T-helper 17 cell (primary cell): ENCODE results near the gene SETBP1. TPM values are rescaled to one million over a fixed set of nuclear protein-coding genes. Genes with fewer than 3 reads are reported as not detected.

Experiments used
- ATAC-seq: fragments of 150-1000 bp; cut with Tn5 transposase; 2 replicates; pipeline ENCODE4 v1.10.0; 2021; ENCODE audit warnings: mild to moderate bottlenecking, moderate library complexity
- DNase-seq, 3 donors: peaks; one replicate each; pipeline versions ENCODE4 v3.0.0 to v3.0.0-alpha.2; 2020 to 2021
- H3K9me3 ChIP-seq: one replicate; pipeline ENCODE4 v1.7.0; 2013; ENCODE audit warnings: low read length, mild to moderate bottlenecking; ENCODE audit not compliant: control insufficient read depth, poor library complexity, severe bottlenecking
- H3K27ac Mint-ChIP-seq: one replicate; pipeline ENCODE4 v1.8.0; 2022; ENCODE audit warnings: mild to moderate bottlenecking, moderate library complexity, mixed read lengths
- H3K27me3 Mint-ChIP-seq: one replicate; pipeline ENCODE4 v1.8.0; 2022; ENCODE audit warnings: mixed read lengths
- H3K36me3 Mint-ChIP-seq: one replicate; pipeline ENCODE4 v1.8.0; 2022; ENCODE audit warnings: low read depth, mixed read lengths
- H3K4me1 Mint-ChIP-seq: one replicate; pipeline ENCODE4 v1.8.0; 2022; ENCODE audit warnings: mild to moderate bottlenecking, mixed read lengths
- H3K4me3 Mint-ChIP-seq: one replicate; pipeline ENCODE4 v1.8.0; 2022; ENCODE audit warnings: mild to moderate bottlenecking, moderate library complexity, mixed read lengths
- total RNA-seq, 4 donors: library from RNA in 2 of 4; stranded (reverse) in 2 of 4; gene quantifications; one replicate each; pipeline ENCODE4 v1.2.3 and lab custom pipeline; 2022 to 2026

SETBP1 gene
- total RNA-seq, 2 donors from 2014 or later: 0.83 to 3.6 TPM

GRCh38 chr18:45014047-45014501 lies 333.4 kb downstream of the SETBP1 start:
- no peaks in the 10 kb centered on the region for H3K9me3 ChIP-seq
- Mint-ChIP-seq H3K4me1 (peaks cover 4% of the 10 kb centered on the region), H3K27ac (no peak overlapping the region), H3K27me3 (peaks cover 25% of the 10 kb centered on the region), H3K36me3 (no peaks in the 10 kb centered on the region), H3K4me3 (no peak overlapping the region)
- no peak for ATAC-seq
- no peak for DNase-seq

GRCh38 chr18:45015788-45016128 lies 335.1 kb downstream of the SETBP1 start:
- H3K9me3 ChIP-seq: no peaks in the 10 kb centered on the region
- Mint-ChIP-seq H3K27ac (no peak overlapping the region), H3K36me3 (no peaks in the 10 kb centered on the region), H3K4me1 (peaks cover 2% of the 10 kb centered on the region), H3K27me3 (peaks cover 30% of the 10 kb centered on the region), H3K4me3 (no peak overlapping the region)
- DNase-seq: no peak
- no peak for ATAC-seq

- no peak overlapping the region for H3K27ac Mint-ChIP-seq
- H3K4me1 Mint-ChIP-seq: no peaks in the 10 kb centered on the region
Measured at GRCh38 chr18:45019469-45019868, 338.8 kb downstream of the SETBP1 start.

GRCh38 chr18:45023519-45023918 lies 342.8 kb downstream of the SETBP1 start:
- DNase-seq: no peak
- H3K9me3 ChIP-seq: no peaks in the 10 kb centered on the region
- Mint-ChIP-seq H3K4me3 (no peak overlapping the region), H3K27me3 (peaks cover 22% of the 10 kb centered on the region), H3K4me1 (no peaks in the 10 kb centered on the region), H3K36me3 (no peaks in the 10 kb centered on the region), H3K27ac (no peak overlapping the region)
- ATAC-seq: no peak

More at GRCh38 chr18:45019469-45019868, 338.8 kb downstream of the SETBP1 start:
- ATAC-seq (no peak), DNase-seq (no peak)
- H3K9me3 ChIP-seq: no peaks in the 10 kb centered on the region
- Mint-ChIP-seq H3K27me3 (peaks cover 22% of the 10 kb centered on the region), H3K36me3 (no peaks in the 10 kb centered on the region), H3K4me3 (no peak overlapping the region)

- Mint-ChIP-seq H3K27me3 (peaks cover 19% of the 10 kb centered on the region), H3K36me3 (no peaks in the 10 kb centered on the region), H3K27ac (no peak overlapping the region), H3K4me1 (no peaks in the 10 kb centered on the region), H3K4me3 (no peak overlapping the region)
- no peaks in the 10 kb centered on the region for H3K9me3 ChIP-seq
- ATAC-seq (no peak), DNase-seq (no peak)
Measured at GRCh38 chr18:45024357-45025088, 343.8 kb downstream of the SETBP1 start.

GRCh38 chr18:45025089-45025450 lies 344.4 kb downstream of the SETBP1 start:
- ATAC-seq (no peak), DNase-seq (no peak)
- Mint-ChIP-seq H3K27ac (no peak overlapping the region), H3K36me3 (no peaks in the 10 kb centered on the region), H3K4me3 (no peak overlapping the region), H3K27me3 (peaks cover 19% of the 10 kb centered on the region), H3K4me1 (no peaks in the 10 kb centered on the region)
- no peaks in the 10 kb centered on the region for H3K9me3 ChIP-seq

- no peak for ATAC-seq
- Mint-ChIP-seq H3K4me3 (no peak overlapping the region), H3K27me3 (peaks cover 14% of the 10 kb centered on the region), H3K27ac (no peak overlapping the region), H3K36me3 (no peaks in the 10 kb centered on the region), H3K4me1 (no peaks in the 10 kb centered on the region)
- H3K9me3 ChIP-seq: no peaks in the 10 kb centered on the region
- no peak for DNase-seq
Measured at GRCh38 chr18:45026162-45026561, 345.5 kb downstream of the SETBP1 start.

- H3K27ac Mint-ChIP-seq: no peak overlapping the region
Measured at GRCh38 chr18:45034179-45034578, 353.5 kb downstream of the SETBP1 start.

GRCh38 chr18:45037618-45038017 lies 356.9 kb downstream of the SETBP1 start:
- ATAC-seq (no peak), DNase-seq (no peak)
- no peaks in the 10 kb centered on the region for H3K4me1 Mint-ChIP-seq
- H3K36me3 Mint-ChIP-seq: no peaks in the 10 kb centered on the region
- H3K27ac Mint-ChIP-seq: no peak overlapping the region
- peaks cover 10% of the 10 kb centered on the region for H3K27me3 Mint-ChIP-seq
- H3K9me3 ChIP-seq: no peaks in the 10 kb centered on the region
- no peak overlapping the region for H3K4me3 Mint-ChIP-seq

More at GRCh38 chr18:45034179-45034578, 353.5 kb downstream of the SETBP1 start:
- H3K4me1 Mint-ChIP-seq: no peaks in the 10 kb centered on the region
- ATAC-seq: no peak
- H3K9me3 ChIP-seq: no peaks in the 10 kb centered on the region
- H3K36me3 Mint-ChIP-seq: no peaks in the 10 kb centered on the region
- no peak overlapping the region for H3K4me3 Mint-ChIP-seq
- DNase-seq: no peak
- H3K27me3 Mint-ChIP-seq: peaks cover 7% of the 10 kb centered on the region

GRCh38 chr18:45039376-45039775 lies 358.7 kb downstream of the SETBP1 start:
- Mint-ChIP-seq H3K27ac (no peak overlapping the region), H3K27me3 (peaks cover 5% of the 10 kb centered on the region), H3K36me3 (no peaks in the 10 kb centered on the region), H3K4me3 (no peak overlapping the region), H3K4me1 (no peaks in the 10 kb centered on the region)
- H3K9me3 ChIP-seq: no peaks in the 10 kb centered on the region
- no peak for DNase-seq
- ATAC-seq: no peak

- Mint-ChIP-seq H3K4me3 (no peak overlapping the region), H3K27me3 (peaks cover 10% of the 10 kb centered on the region), H3K27ac (no peak overlapping the region), H3K36me3 (no peaks in the 10 kb centered on the region), H3K4me1 (no peaks in the 10 kb centered on the region)
- ATAC-seq (no peak), DNase-seq (no peak)
- H3K9me3 ChIP-seq: no peaks in the 10 kb centered on the region
Measured at GRCh38 chr18:45040879-45041278, 360.2 kb downstream of the SETBP1 start.

- H3K9me3 ChIP-seq: no peaks in the 10 kb centered on the region
- Mint-ChIP-seq H3K27me3 (peaks cover 11% of the 10 kb centered on the region), H3K27ac (no peak overlapping the region), H3K4me3 (no peak overlapping the region), H3K4me1 (no peaks in the 10 kb centered on the region), H3K36me3 (no peaks in the 10 kb centered on the region)
- ATAC-seq (no peak), DNase-seq (no peak)
Measured at GRCh38 chr18:45044787-45045186, 364.1 kb downstream of the SETBP1 start.

GRCh38 chr18:45046228-45046627 lies 365.5 kb downstream of the SETBP1 start:
- no peaks in the 10 kb centered on the region for H3K9me3 ChIP-seq
- no peaks in the 10 kb centered on the region for H3K36me3 Mint-ChIP-seq
- no peak for ATAC-seq
- no peak overlapping the region for H3K4me3 Mint-ChIP-seq
- no peak overlapping the region for H3K27ac Mint-ChIP-seq
- peaks cover 11% of the 10 kb centered on the region for H3K27me3 Mint-ChIP-seq
- no peaks in the 10 kb centered on the region for H3K4me1 Mint-ChIP-seq
- no peak for DNase-seq

- H3K27me3 Mint-ChIP-seq: peaks cover 19% of the 10 kb centered on the region
- no peak for DNase-seq
- no peaks in the 10 kb centered on the region for H3K9me3 ChIP-seq
- H3K36me3 Mint-ChIP-seq: no peaks in the 10 kb centered on the region
- H3K4me1 Mint-ChIP-seq: no peaks in the 10 kb centered on the region
- no peak overlapping the region for H3K4me3 Mint-ChIP-seq
- no peak overlapping the region for H3K27ac Mint-ChIP-seq
- no peak for ATAC-seq
Measured at GRCh38 chr18:45046961-45047360, 366.3 kb downstream of the SETBP1 start.
